Stimulated activated memory B cell treated with anti-CD40 and anti-IgM and Interleukin-4, amounts not matched to agents 10 μg/mL and 1 μg/mL and 100 μg/mL, for 72 hours (primary cell): ENCODE measurements around the gene NOP9.

Experiments used
- ATAC-seq: fragments of 150-1000 bp; cut with Tn5 transposase; 2 replicates; pipeline ENCODE4 v1.10.0; 2021
- H3K27ac Mint-ChIP-seq: one replicate; pipeline ENCODE4 v1.8.0; 2022; ENCODE audit warnings: mild to moderate bottlenecking, mixed read lengths
- H3K27me3 Mint-ChIP-seq: one replicate; pipeline ENCODE4 v1.8.0; 2022; ENCODE audit warnings: mixed read lengths
- H3K36me3 Mint-ChIP-seq: one replicate; pipeline ENCODE4 v1.8.0; 2022; ENCODE audit warnings: mixed read lengths
- H3K4me1 Mint-ChIP-seq: one replicate; pipeline ENCODE4 v1.8.0; 2022; ENCODE audit warnings: mixed read lengths
- H3K4me3 Mint-ChIP-seq: one replicate; pipeline ENCODE4 v1.8.0; 2022; ENCODE audit warnings: mild to moderate bottlenecking, moderate library complexity, mixed read lengths
- H3K9me3 Mint-ChIP-seq: one replicate; pipeline ENCODE4 v1.8.0; 2022; ENCODE audit warnings: mixed read lengths

NOP9 gene

GRCh38 chr14:24289649-24290280 lies 9.9 kb upstream of the NOP9 start:
- H3K27me3 Mint-ChIP-seq = no peaks in the 10 kb centered on the region
- peak overlapping the region; percentile 52 for H3K4me3 Mint-ChIP-seq
- peak; percentile 98 for ATAC-seq
- H3K36me3 Mint-ChIP-seq = peaks cover 39% of the 10 kb centered on the region
- no peak overlapping the region for H3K27ac Mint-ChIP-seq
- no peaks in the 10 kb centered on the region for H3K9me3 Mint-ChIP-seq
- H3K4me1 Mint-ChIP-seq = peaks cover 43% of the 10 kb centered on the region

- ATAC-seq = no peak
- no peaks in the 10 kb centered on the region for H3K9me3 Mint-ChIP-seq
- H3K27ac Mint-ChIP-seq = no peak overlapping the region
- H3K4me3 Mint-ChIP-seq = no peak overlapping the region
- H3K36me3 Mint-ChIP-seq = peaks cover 46% of the 10 kb centered on the region
- peaks cover 40% of the 10 kb centered on the region for H3K4me1 Mint-ChIP-seq
- no peaks in the 10 kb centered on the region for H3K27me3 Mint-ChIP-seq
Observed at GRCh38 chr14:24290746-24291145, 8.9 kb upstream of the NOP9 start.

- Mint-ChIP-seq H3K27me3 (no peaks in the 10 kb centered on the region), H3K9me3 (no peaks in the 10 kb centered on the region), H3K4me3 (no peak overlapping the region), H3K27ac (no peak overlapping the region), H3K36me3 (peaks cover 55% of the 10 kb centered on the region), H3K4me1 (peaks cover 48% of the 10 kb centered on the region)
- no peak for ATAC-seq
Observed at GRCh38 chr14:24291446-24292117, 8.1 kb upstream of the NOP9 start.

GRCh38 chr14:24292118-24292807 lies 7.4 kb upstream of the NOP9 start:
- no peaks in the 10 kb centered on the region for H3K9me3 Mint-ChIP-seq
- H3K27ac Mint-ChIP-seq = no peak overlapping the region
- peaks cover 57% of the 10 kb centered on the region for H3K36me3 Mint-ChIP-seq
- no peaks in the 10 kb centered on the region for H3K27me3 Mint-ChIP-seq
- no peak for ATAC-seq
- no peak overlapping the region for H3K4me3 Mint-ChIP-seq
- peaks cover 54% of the 10 kb centered on the region for H3K4me1 Mint-ChIP-seq

- no peak for ATAC-seq
- Mint-ChIP-seq H3K4me1 (peaks cover 53% of the 10 kb centered on the region), H3K27ac (no peak overlapping the region), H3K9me3 (no peaks in the 10 kb centered on the region), H3K36me3 (peaks cover 57% of the 10 kb centered on the region), H3K27me3 (no peaks in the 10 kb centered on the region), H3K4me3 (no peak overlapping the region)
Observed at GRCh38 chr14:24293525-24293924, 6.1 kb upstream of the NOP9 start.

GRCh38 chr14:24296341-24297157 lies 3.1 kb upstream of the NOP9 start:
- Mint-ChIP-seq H3K4me1 (peaks cover 49% of the 10 kb centered on the region), H3K36me3 (peaks cover 37% of the 10 kb centered on the region), H3K27me3 (no peaks in the 10 kb centered on the region), H3K9me3 (no peaks in the 10 kb centered on the region), H3K27ac (peak overlapping the region; percentile 68), H3K4me3 (no peak overlapping the region)
- peak; percentile 79 for ATAC-seq

- H3K4me1 Mint-ChIP-seq = peaks cover 49% of the 10 kb centered on the region
- no peaks in the 10 kb centered on the region for H3K27me3 Mint-ChIP-seq
- H3K27ac Mint-ChIP-seq = peak overlapping the region; percentile 68
- H3K4me3 Mint-ChIP-seq = no peak overlapping the region
- peak; percentile 2 for ATAC-seq
- H3K36me3 Mint-ChIP-seq = peaks cover 31% of the 10 kb centered on the region
- no peaks in the 10 kb centered on the region for H3K9me3 Mint-ChIP-seq
Observed at GRCh38 chr14:24297190-24297964, 2.3 kb upstream of the NOP9 start.

- peak overlapping the region; percentile 89 for H3K27ac Mint-ChIP-seq
- H3K27me3 Mint-ChIP-seq = no peaks in the 10 kb centered on the region
- no peaks in the 10 kb centered on the region for H3K9me3 Mint-ChIP-seq
- ATAC-seq = no peak
- peak overlapping the region; percentile 93 for H3K4me3 Mint-ChIP-seq
- H3K4me1 Mint-ChIP-seq = peaks cover 47% of the 10 kb centered on the region
- peaks cover 35% of the 10 kb centered on the region for H3K36me3 Mint-ChIP-seq
Observed at GRCh38 chr14:24298892-24299254, 777 bp upstream of the NOP9 start.

- no peaks in the 10 kb centered on the region for H3K9me3 Mint-ChIP-seq
- H3K4me3 Mint-ChIP-seq = peak overlapping the region; percentile 93
- H3K4me1 Mint-ChIP-seq = peaks cover 47% of the 10 kb centered on the region
- ATAC-seq = no peak
- peaks cover 37% of the 10 kb centered on the region for H3K36me3 Mint-ChIP-seq
- H3K27ac Mint-ChIP-seq = peak overlapping the region; percentile 89
- no peaks in the 10 kb centered on the region for H3K27me3 Mint-ChIP-seq
Observed at GRCh38 chr14:24300326-24300980, 803 bp downstream of the NOP9 start.

GRCh38 chr14:24304019-24304387 lies 4.4 kb downstream of the NOP9 start:
- Mint-ChIP-seq H3K36me3 (peaks cover 41% of the 10 kb centered on the region), H3K4me1 (peaks cover 31% of the 10 kb centered on the region), H3K27ac (no peak overlapping the region), H3K4me3 (no peak overlapping the region), H3K27me3 (no peaks in the 10 kb centered on the region), H3K9me3 (no peaks in the 10 kb centered on the region)
- ATAC-seq = no peak

- H3K27ac Mint-ChIP-seq = no peak overlapping the region
- H3K4me1 Mint-ChIP-seq = peaks cover 38% of the 10 kb centered on the region
- H3K36me3 Mint-ChIP-seq = peaks cover 48% of the 10 kb centered on the region
- no peaks in the 10 kb centered on the region for H3K9me3 Mint-ChIP-seq
- ATAC-seq = no peak
- H3K27me3 Mint-ChIP-seq = no peaks in the 10 kb centered on the region
- no peak overlapping the region for H3K4me3 Mint-ChIP-seq
Observed at GRCh38 chr14:24307156-24307574, 7.5 kb downstream of the NOP9 start.

GRCh38 chr14:24307575-24308341 lies 8.1 kb downstream of the NOP9 start, which contains the start of gene CIDEB:
TSS of gene CIDEB (minus strand) at chr14:24307977. CDS start at chr14:24307858, 119 bp downstream.
- Mint-ChIP-seq H3K27ac (no peak within 1 kb of the TSS), H3K4me3 (no peak within 1 kb of the TSS), H3K4me1 (peaks cover 43% of the 10 kb centered on the region), H3K36me3 (peaks cover 47% of the 10 kb centered on the region), H3K27me3 (no peaks in the 10 kb centered on the region), H3K9me3 (no peaks in the 10 kb centered on the region)
- ATAC-seq = no peak

- no peaks in the 10 kb centered on the region for H3K27me3 Mint-ChIP-seq
- peaks cover 51% of the 10 kb centered on the region for H3K4me1 Mint-ChIP-seq
- ATAC-seq = no peak
- no peak overlapping the region for H3K4me3 Mint-ChIP-seq
- H3K27ac Mint-ChIP-seq = no peak overlapping the region
- H3K36me3 Mint-ChIP-seq = peaks cover 42% of the 10 kb centered on the region
- H3K9me3 Mint-ChIP-seq = no peaks in the 10 kb centered on the region
Observed at GRCh38 chr14:24308342-24309124, 8.9 kb downstream of the NOP9 start.
